HCT116 (cell line): ENCODE data around the gene DOCK4. TPM values are rescaled to one million over a fixed set of nuclear protein-coding genes. Genes with fewer than 3 reads are reported as not detected.

Experiments used
- ATAC-seq: fragments of 200-7000 bp; cut with Tn5 transposase; 2 replicates; pipeline ENCODE4 v1.9.1; 2020; ENCODE audit warnings: mild to moderate bottlenecking, moderate library complexity
- BruUV-seq: library from RNA; stranded (reverse); fragments of 400-500 nt; replicated peaks from 2 replicates; lab custom pipeline; 2021; lab: Mats Ljungman, UMichigan
- CTCF ChIA-PET: fragments of 300-600 bp; sonication (Branson Sonifier 250); formaldehyde crosslinking; loops from one replicate; lab custom pipeline; 2021; ENCODE audit warnings: antibody characterized with exemption; lab: Charles Lee
- POLR2A ChIA-PET: fragments of 300-600, 350-600 bp; sonication (Branson Sonifier 250); formaldehyde crosslinking; loops from one replicate; lab custom pipeline; 2021; ENCODE audit warnings: antibody characterized with exemption; lab: Charles Lee
- RAD21 ChIA-PET, 2 experiments: fragments of 300-600 bp; sonication (Branson Sonifier 250); formaldehyde crosslinking; loops; one replicate each; lab custom pipeline; 2023; ENCODE audit warnings: low total read pairs in 2 of 2; ENCODE audit not compliant: uncharacterized antibody in 2 of 2, unreplicated experiment in 2 of 2, low non-redundant PET in 1 of 2; lab: Charles Lee
- DNase-seq: peaks from one replicate; pipeline ENCODE4 v3.0.0-alpha.2; 2010; ENCODE audit warnings: low read depth, low spot score
- H2AFZ ChIP-seq: fragments of 200-600 bp; shearing (Covaris generic), sonication (generic); 2 replicates; pipeline ENCODE4 v1.6.1; 2017; ENCODE audit warnings: low read depth, mixed run types, mixed read lengths, antibody characterized with exemption, low read length; ENCODE audit not compliant: poor library complexity, severe bottlenecking
- H3K27ac ChIP-seq: 2 replicates; pipeline ENCODE4 v1.5.1; 2012; ENCODE audit warnings: low read depth, low read length
- H3K27me3 ChIP-seq: fragments of 200-600 bp; sonication (generic); 2 replicates; pipeline ENCODE4 v1.6.1; 2016; ENCODE audit warnings: mixed run types, low read length, mixed read lengths; ENCODE audit not compliant: insufficient read depth
- H3K36me3 ChIP-seq, 2 experiments: fragments of 200-500 bp in 1 of 2; fragments of 200-600 bp in 1 of 2; sonication (Bioruptor generic) in 1 of 2; sonication (generic) in 1 of 2; 2 replicates each; pipeline versions ENCODE4 v1.5.1 to v1.6.1; 2014 to 2016; ENCODE audit warnings: low read length in 2 of 2, inconsistent platforms in 1 of 2, mixed read lengths in 1 of 2, mixed run types in 1 of 2; ENCODE audit not compliant: insufficient read depth in 2 of 2, control insufficient read depth in 1 of 2
- H3K4me1 ChIP-seq, 2 experiments: fragments of 200-600 bp in 1 of 2; sonication (generic) in 1 of 2; 2 replicates each; pipeline versions ENCODE4 v1.5.1 to v1.6.1; 2012 to 2017; ENCODE audit warnings: low read length in 2 of 2, inconsistent platforms in 1 of 2, mild to moderate bottlenecking in 1 of 2, mixed read lengths in 1 of 2, mixed run types in 1 of 2, moderate library complexity in 1 of 2; ENCODE audit not compliant: insufficient read depth in 2 of 2, control insufficient read depth in 1 of 2
- H3K4me2 ChIP-seq: fragments of 200-600 bp; sonication (generic); 2 replicates; pipeline ENCODE4 v1.6.1; 2017; ENCODE audit warnings: mixed run types, low read length, mixed read lengths
- H3K4me3 ChIP-seq, 2 experiments: fragments of 200-600 bp in 1 of 2; sonication (generic) in 1 of 2; replicated peaks in 1 of 2; 2 replicates each; pipeline ENCODE4 v1.5.1; 2011 to 2016; ENCODE audit warnings: low read length in 2 of 2, control low read depth in 1 of 2, low read depth in 1 of 2, mild to moderate bottlenecking in 1 of 2, mixed read lengths in 1 of 2, mixed run types in 1 of 2
- H3K79me2 ChIP-seq: fragments of 200-600 bp; sonication (generic); 2 replicates; pipeline ENCODE4 v1.6.1; 2017; ENCODE audit warnings: mild to moderate bottlenecking, mixed run types, low read length, moderate library complexity, mixed read lengths; ENCODE audit not compliant: insufficient read depth
- H3K9ac ChIP-seq: fragments of 200-600 bp; sonication (generic); 2 replicates; pipeline ENCODE4 v1.6.1; 2016; ENCODE audit warnings: low read length, mixed read lengths
- H3K9me2 ChIP-seq: fragments of 200-600 bp; sonication (generic), shearing (Covaris generic); 2 replicates; pipeline ENCODE4 v1.6.1; 2017; ENCODE audit warnings: mixed run types, mild to moderate bottlenecking, moderate library complexity; ENCODE audit not compliant: insufficient read depth
- H3K9me3 ChIP-seq, 2 experiments: fragments of 200-500 bp in 1 of 2; fragments of 200-600 bp in 1 of 2; sonication (Bioruptor generic) in 1 of 2; sonication (generic) in 1 of 2; 2 replicates each; pipeline ENCODE4 v1.6.1; 2014 to 2017; ENCODE audit warnings: low read length in 2 of 2, mixed read lengths in 2 of 2, inconsistent platforms in 1 of 2, low read depth in 1 of 2, mild to moderate bottlenecking in 1 of 2, mixed run types in 1 of 2, moderate library complexity in 1 of 2; ENCODE audit not compliant: control insufficient read depth in 1 of 2, insufficient read depth in 1 of 2
- H4K20me1 ChIP-seq: fragments of 200-600 bp; sonication (generic), shearing (Covaris generic); 2 replicates; pipeline ENCODE4 v1.6.1; 2017; ENCODE audit warnings: mixed run types, mild to moderate bottlenecking, moderate library complexity; ENCODE audit not compliant: insufficient read depth
- CBX3 ChIP-seq: IDR thresholded peaks from 2 replicates; pipeline ENCODE4 v1.6.1; 2012; ENCODE audit warnings: low read depth
- EGR1 ChIP-seq: IDR thresholded peaks from 2 replicates; pipeline ENCODE4 v1.6.1; 2012; ENCODE audit warnings: low read depth
- EZH2 ChIP-seq: fragments of 200-600 bp; sonication (generic); IDR thresholded peaks from 2 replicates; pipeline ENCODE4 v1.6.1; 2017; ENCODE audit warnings: antibody characterized with exemption, mixed run types
- FOSL1 ChIP-seq: IDR thresholded peaks from 2 replicates; pipeline ENCODE4 v1.6.1; 2012; ENCODE audit warnings: low read depth
- MAX ChIP-seq: IDR thresholded peaks from 2 replicates; pipeline ENCODE4 v1.6.1; 2012
- POLR2A ChIP-seq: IDR thresholded peaks from 2 replicates; pipeline ENCODE4 v1.7.0; 2011; ENCODE audit warnings: borderline replicate concordance; ENCODE audit not compliant: insufficient read depth, insufficient read length; ENCODE audit errors: extremely low read depth
- REST ChIP-seq: IDR thresholded peaks from 2 replicates; pipeline ENCODE4 v1.6.1; 2012; ENCODE audit warnings: low read depth
- SIN3A ChIP-seq: IDR thresholded peaks from 2 replicates; pipeline ENCODE4 v1.6.1; 2012; ENCODE audit warnings: low read depth
- SP1 ChIP-seq: IDR thresholded peaks from 2 replicates; pipeline ENCODE4 v1.6.1; 2012; ENCODE audit warnings: low read depth
- SRF ChIP-seq: IDR thresholded peaks from 2 replicates; pipeline ENCODE4 v1.6.1; 2012; ENCODE audit warnings: low read depth
- ZFX ChIP-seq: fragments of 450-650 bp; IDR thresholded peaks from 2 replicates; pipeline ENCODE4 v1.6.1; 2017
- ZNF274 ChIP-seq: fragments of 200-500 bp; sonication (Bioruptor generic); IDR thresholded peaks from 2 replicates; pipeline ENCODE4 v1.6.1; 2014; ENCODE audit warnings: mild to moderate bottlenecking, low read depth, low read length, inconsistent platforms
- intact Hi-C: fragments of 100-400 bp; cut with micrococcal nuclease; formaldehyde crosslinking; loops from 2 replicates; pipeline ENCODE4 v1.10.0; 2022
- total RNA-seq: library from RNA; stranded (reverse); gene quantifications from one replicate; pipeline ENCODE4 v1.2.1, GENCODE V29; 2021; ENCODE audit not compliant: unreplicated experiment

The DOCK4 gene
- total RNA-seq, 1 experiment from 2014 or later, result 2.2 TPM

GRCh38 chr7:112212571-112212970 is 6.4 kb upstream of the DOCK4 start:
- ATAC-seq (no peak), DNase-seq (no peak)
- H3K4me2 ChIP-seq, result no peak overlapping the region
- intact Hi-C loops, result no loop called here
- no peaks in the 10 kb centered on the region for H3K9me2 ChIP-seq
- H3K36me3 ChIP-seq, result no peaks in the 10 kb centered on the region
- CTCF ChIA-PET, result no interaction called here
- no peaks in the 10 kb centered on the region for H3K27me3 ChIP-seq
- POLR2A ChIA-PET, result no interaction called here
- no peak overlapping the region for H3K4me3 ChIP-seq
- RAD21 ChIA-PET, result no interaction called here
- H4K20me1 ChIP-seq, result no peaks in the 10 kb centered on the region
- H3K79me2 ChIP-seq, result peaks cover 26% of the 10 kb centered on the region
- H2AFZ ChIP-seq, result no peak overlapping the region
- no peak overlapping the region for H3K27ac ChIP-seq
- TF ChIP-seq SRF (no peak), MAX (no peak), FOSL1 (no peak), ZNF274 (no peak)
- no peaks in the 10 kb centered on the region for H3K9me3 ChIP-seq
- H3K4me1 ChIP-seq, result peaks cover 0 to 2% of the 10 kb centered on the region in 2 experiments; a peak in 2 of 4 replicates
- no peak overlapping the region for H3K9ac ChIP-seq
- BruUV-seq, result no TSS peak

GRCh38 chr7:112211348-112211907 is 5.2 kb upstream of the DOCK4 start:
- CTCF ChIA-PET, result no interaction called here
- H3K27ac ChIP-seq, result no peak overlapping the region
- ATAC-seq, result no peak

More at GRCh38 chr7:112211348-112211907, 5.2 kb upstream of the DOCK4 start:
- POLR2A ChIA-PET, result no interaction called here
- intact Hi-C loops, result no loop called here
- DNase-seq, result no peak
- H3K4me2 ChIP-seq, result no peak overlapping the region
- H3K9ac ChIP-seq, result no peak overlapping the region
- no peak for TF ChIP-seq EZH2
- TF ChIP-seq CBX3, result no peak
- TF ChIP-seq SIN3A, result no peak
- TF ChIP-seq MAX, result no peak
- no peak for TF ChIP-seq EGR1
- no peak for TF ChIP-seq ZFX
- no peak for TF ChIP-seq SP1
- TF ChIP-seq SRF, result no peak
- no peak for TF ChIP-seq REST
- no peak for TF ChIP-seq POLR2A
- no peak overlapping the region for H2AFZ ChIP-seq
- H3K36me3 ChIP-seq, result no peaks in the 10 kb centered on the region
- RAD21 ChIA-PET, result no interaction called here
- H3K9me2 ChIP-seq, result no peaks in the 10 kb centered on the region
- H3K4me3 ChIP-seq, result no peak overlapping the region
- no peaks in the 10 kb centered on the region for H3K9me3 ChIP-seq
- peaks cover 0 to 6% of the 10 kb centered on the region in 2 experiments; a peak in 2 of 4 replicates for H3K4me1 ChIP-seq
- BruUV-seq, result no TSS peak
- no peaks in the 10 kb centered on the region for H4K20me1 ChIP-seq
- peaks cover 32% of the 10 kb centered on the region for H3K79me2 ChIP-seq
- no peaks in the 10 kb centered on the region for H3K27me3 ChIP-seq
